Stimulated activated naive CD8-positive, alpha-beta T cell treated with anti-CD3 and anti-CD28 coated beads, Interleukin-15, Interleukin-2, amounts not matched to agents 100 U/mL and 50 U/mL, for 24 hours (primary cell): ENCODE measurements around the gene TMEM43.

Experiments used
- ATAC-seq: fragments of 150-1000 bp; cut with Tn5 transposase; one replicate; pipeline ENCODE4 v1.10.0; 2021
- DNase-seq: peaks from one replicate; pipeline ENCODE4 v3.0.0; 2021

TMEM43 gene

GRCh38 chr3:14122301-14122700 is 2.6 kb upstream of the TMEM43 start:
- ATAC-seq (no peak), DNase-seq (no peak)

- DNase-seq (no peak), ATAC-seq (no peak)
These were observed 1.3 kb upstream of the TMEM43 start for GRCh38 chr3:14123308-14124222.

GRCh38 chr3:14124223-14124614 is 633 bp upstream of the TMEM43 start:
- ATAC-seq (peak; percentile 42), DNase-seq (peak; percentile 68)

GRCh38 chr3:14125193-14126016 is 553 bp downstream of the TMEM43 start:
- peak; percentile 63 for DNase-seq
- peak; percentile 64 for ATAC-seq

GRCh38 chr3:14126017-14126886 is 1.4 kb downstream of the TMEM43 start:
- ATAC-seq (no peak), DNase-seq (no peak)

GRCh38 chr3:14126887-14127505 is 2.1 kb downstream of the TMEM43 start:
- no peak for ATAC-seq

GRCh38 chr3:14127516-14128161 is 2.8 kb downstream of the TMEM43 start:
- DNase-seq (no peak), ATAC-seq (no peak)

More at GRCh38 chr3:14126887-14127505, 2.1 kb downstream of the TMEM43 start:
- no peak for DNase-seq

- DNase-seq = no peak
- ATAC-seq = no peak
These were observed 3.9 kb downstream of the TMEM43 start for GRCh38 chr3:14128724-14129123.

- no peak for DNase-seq
- no peak for ATAC-seq
These were observed 4.4 kb downstream of the TMEM43 start for GRCh38 chr3:14129296-14129695.

GRCh38 chr3:14130230-14130629 is 5.4 kb downstream of the TMEM43 start:
- DNase-seq = no peak
- no peak for ATAC-seq

- no peak for DNase-seq
- no peak for ATAC-seq
These were observed 5.9 kb downstream of the TMEM43 start for GRCh38 chr3:14130707-14131106.

GRCh38 chr3:14131134-14131533 is 6.3 kb downstream of the TMEM43 start:
- DNase-seq = no peak
- no peak for ATAC-seq

GRCh38 chr3:14132120-14132519 is 7.3 kb downstream of the TMEM43 start:
- DNase-seq (no peak), ATAC-seq (no peak)

- ATAC-seq (no peak), DNase-seq (no peak)
These were observed 7.8 kb downstream of the TMEM43 start for GRCh38 chr3:14132689-14133088.

- DNase-seq (no peak), ATAC-seq (no peak)
These were observed 8.4 kb downstream of the TMEM43 start for GRCh38 chr3:14133188-14133800.

- ATAC-seq (no peak), DNase-seq (no peak)
These were observed 9.0 kb downstream of the TMEM43 start for GRCh38 chr3:14133876-14134275.

- ATAC-seq (no peak), DNase-seq (no peak)
These were observed 9.4 kb downstream of the TMEM43 start for GRCh38 chr3:14134291-14134690.

- no peak for ATAC-seq
These were observed 10.7 kb downstream of the TMEM43 start for GRCh38 chr3:14135581-14135980.

GRCh38 chr3:14137004-14137403 is 12.2 kb downstream of the TMEM43 start:
- ATAC-seq (no peak), DNase-seq (no peak)

More at GRCh38 chr3:14135581-14135980, 10.7 kb downstream of the TMEM43 start:
- DNase-seq = no peak

- ATAC-seq = no peak
These were observed 12.6 kb downstream of the TMEM43 start for GRCh38 chr3:14137445-14137844.

More at GRCh38 chr3:14137445-14137844, 12.6 kb downstream of the TMEM43 start:
- DNase-seq = no peak
